GM10266 (cell line): Measurements from ENCODE around the gene UNC13C.

Experiments
- DNase-seq: peaks from one replicate; pipeline ENCODE4 v3.0.0; 2012; ENCODE audit errors: extremely low spot score
- TF ChIP-seq, protein P1 (sequence below): IDR thresholded peaks from 2 replicates; pipeline ENCODE4 v1.5.1; 2012; ENCODE audit warnings: mild to moderate bottlenecking, low read depth; ENCODE audit not compliant: control insufficient read depth, insufficient read depth; ENCODE audit errors: missing control alignments

The UNC13C gene

DNA sequence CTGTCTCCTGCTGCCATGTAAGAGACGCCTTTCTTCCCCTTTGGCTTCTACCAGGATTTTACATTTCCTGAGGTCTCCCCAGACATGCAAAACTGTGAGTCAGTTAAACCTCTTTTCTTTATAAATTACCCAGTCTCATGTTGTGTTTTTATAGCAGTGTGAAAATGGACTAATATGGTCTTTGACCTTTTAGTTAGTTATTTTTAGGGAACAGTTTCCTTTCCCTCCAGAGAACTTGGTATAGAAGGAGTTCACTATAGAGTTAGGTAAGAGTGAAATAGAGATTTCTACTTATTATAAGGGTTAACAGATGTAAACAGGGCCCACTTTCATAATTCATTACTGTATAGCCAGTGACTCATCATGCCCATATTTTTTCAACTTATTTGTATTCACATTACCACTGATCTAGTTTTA, 170.9 kb downstream of the UNC13C start:
- DNase-seq, result no peak
- TF ChIP-seq, protein P1, sequence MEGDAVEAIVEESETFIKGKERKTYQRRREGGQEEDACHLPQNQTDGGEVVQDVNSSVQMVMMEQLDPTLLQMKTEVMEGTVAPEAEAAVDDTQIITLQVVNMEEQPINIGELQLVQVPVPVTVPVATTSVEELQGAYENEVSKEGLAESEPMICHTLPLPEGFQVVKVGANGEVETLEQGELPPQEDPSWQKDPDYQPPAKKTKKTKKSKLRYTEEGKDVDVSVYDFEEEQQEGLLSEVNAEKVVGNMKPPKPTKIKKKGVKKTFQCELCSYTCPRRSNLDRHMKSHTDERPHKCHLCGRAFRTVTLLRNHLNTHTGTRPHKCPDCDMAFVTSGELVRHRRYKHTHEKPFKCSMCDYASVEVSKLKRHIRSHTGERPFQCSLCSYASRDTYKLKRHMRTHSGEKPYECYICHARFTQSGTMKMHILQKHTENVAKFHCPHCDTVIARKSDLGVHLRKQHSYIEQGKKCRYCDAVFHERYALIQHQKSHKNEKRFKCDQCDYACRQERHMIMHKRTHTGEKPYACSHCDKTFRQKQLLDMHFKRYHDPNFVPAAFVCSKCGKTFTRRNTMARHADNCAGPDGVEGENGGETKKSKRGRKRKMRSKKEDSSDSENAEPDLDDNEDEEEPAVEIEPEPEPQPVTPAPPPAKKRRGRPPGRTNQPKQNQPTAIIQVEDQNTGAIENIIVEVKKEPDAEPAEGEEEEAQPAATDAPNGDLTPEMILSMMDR, result no peak

DNA sequence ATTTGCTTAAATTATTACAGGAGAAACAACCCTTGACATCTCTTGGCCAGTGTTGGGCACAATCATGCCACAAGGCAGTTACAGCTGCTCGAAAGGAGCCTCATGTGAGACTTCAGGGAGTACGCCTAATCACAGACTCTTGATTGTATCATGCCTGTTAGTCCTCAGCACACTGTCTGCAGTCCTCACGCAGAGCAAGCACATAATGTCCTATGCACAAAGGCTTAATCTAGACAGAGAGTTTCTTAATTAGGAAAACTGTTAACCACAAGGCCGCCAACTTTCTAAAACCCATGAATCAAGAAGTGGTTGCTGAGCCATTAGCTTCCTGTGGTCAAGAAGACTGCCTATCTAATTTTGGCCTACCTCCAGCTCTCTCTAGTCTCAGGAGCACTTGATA, 172.0 kb downstream of the UNC13C start:
- DNase-seq, result no peak
- TF ChIP-seq, protein P1, result no peak

DNA sequence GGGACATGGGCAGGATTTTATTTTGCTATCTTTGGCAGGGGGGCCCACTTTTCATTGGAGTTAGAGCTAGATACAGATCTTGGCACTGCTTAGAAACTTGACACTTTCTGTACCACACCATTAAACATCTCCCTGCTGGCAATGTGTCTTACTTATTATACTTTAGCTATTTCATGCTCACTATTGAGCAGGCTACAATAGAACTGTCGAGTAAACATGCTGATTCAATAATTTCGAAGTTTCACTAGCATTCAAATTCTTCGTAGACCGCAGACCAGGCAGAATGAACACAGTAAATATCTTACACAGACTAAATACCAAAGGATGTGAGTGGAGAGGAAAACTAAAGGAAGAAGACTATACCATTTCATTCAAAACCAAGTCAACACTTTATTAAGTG, 180.8 kb downstream of the UNC13C start:
- DNase-seq, result no peak
- TF ChIP-seq, protein P1, result no peak

DNA sequence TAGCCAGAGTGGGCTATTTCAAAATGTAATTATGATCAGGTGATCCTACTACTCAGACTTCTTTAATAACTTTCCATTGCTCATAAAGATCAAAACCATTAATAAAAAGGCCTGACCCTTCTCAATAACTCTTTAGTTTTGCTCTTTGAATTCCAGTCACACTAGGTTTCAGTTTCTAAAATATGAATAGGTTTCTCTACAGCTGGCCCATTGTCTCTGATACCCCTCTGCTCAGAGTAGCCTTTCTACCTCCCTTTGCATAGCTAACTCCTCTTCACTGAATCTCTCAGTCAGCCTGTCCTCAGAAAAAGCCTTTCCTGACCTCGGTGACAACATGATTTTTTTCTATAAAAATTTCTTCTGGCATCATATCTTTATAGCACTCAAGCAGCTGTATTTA, 209.1 kb downstream of the UNC13C start:
- TF ChIP-seq, protein P1, result no peak
- DNase-seq, result no peak

DNA sequence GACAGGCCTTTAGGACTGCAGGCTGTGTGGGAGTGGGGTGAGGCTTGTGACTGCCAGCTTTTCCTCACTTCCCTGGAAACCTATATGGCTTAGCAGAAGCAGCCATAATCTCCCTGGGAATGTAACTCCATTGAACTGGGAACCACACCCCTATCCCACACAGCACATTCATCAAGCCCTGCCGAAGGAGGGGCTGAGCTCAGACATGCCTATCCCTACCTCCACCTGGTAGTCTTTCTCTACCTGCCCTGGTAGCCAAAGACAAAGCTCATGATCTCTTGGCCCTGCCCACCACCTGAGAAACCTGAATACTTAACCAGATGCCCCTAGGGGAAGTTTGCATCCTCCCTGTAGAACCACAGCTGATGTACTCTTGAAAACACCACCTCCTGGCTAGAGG, 219.8 kb downstream of the UNC13C start:
- DNase-seq, result no peak

DNA sequence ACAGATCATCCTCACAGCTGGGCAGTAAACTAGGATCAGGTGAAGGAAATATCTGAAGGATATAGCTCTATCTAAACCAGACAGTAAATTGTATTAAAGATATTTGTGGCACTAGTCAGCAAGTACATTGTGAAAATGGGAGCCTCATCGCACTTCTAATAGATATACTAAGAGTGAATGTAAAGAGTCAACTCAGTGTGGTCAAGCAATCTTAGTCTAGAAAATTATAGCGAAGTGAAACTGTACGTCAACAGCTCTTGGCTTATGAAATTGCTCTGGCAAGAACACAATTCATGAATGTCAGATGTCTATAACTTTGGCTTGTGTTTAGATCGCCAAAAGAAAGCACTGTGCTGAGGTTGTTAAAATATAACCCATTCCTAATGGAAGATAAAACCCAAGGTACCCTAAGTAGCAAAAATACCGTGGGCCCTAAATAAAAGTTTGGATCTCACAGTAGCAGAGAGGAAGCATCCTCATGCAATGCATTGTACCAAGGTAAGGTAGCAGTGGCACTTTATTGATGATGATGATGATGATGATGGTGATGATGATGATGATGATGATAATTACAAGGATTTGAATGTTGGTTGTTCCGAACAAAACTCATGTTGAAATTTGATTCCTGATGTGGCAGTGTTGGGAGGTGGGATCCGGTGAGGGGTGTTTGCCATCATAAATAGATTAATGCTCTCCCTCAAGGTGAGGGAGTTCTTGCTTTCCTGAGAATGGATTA, 228.5 kb downstream of the UNC13C start:
- TF ChIP-seq, protein P1, result no peak
- no peak for DNase-seq

More for the DNA sequence above, 219.8 kb downstream of the UNC13C start:
- TF ChIP-seq, protein P1, result no peak

DNA sequence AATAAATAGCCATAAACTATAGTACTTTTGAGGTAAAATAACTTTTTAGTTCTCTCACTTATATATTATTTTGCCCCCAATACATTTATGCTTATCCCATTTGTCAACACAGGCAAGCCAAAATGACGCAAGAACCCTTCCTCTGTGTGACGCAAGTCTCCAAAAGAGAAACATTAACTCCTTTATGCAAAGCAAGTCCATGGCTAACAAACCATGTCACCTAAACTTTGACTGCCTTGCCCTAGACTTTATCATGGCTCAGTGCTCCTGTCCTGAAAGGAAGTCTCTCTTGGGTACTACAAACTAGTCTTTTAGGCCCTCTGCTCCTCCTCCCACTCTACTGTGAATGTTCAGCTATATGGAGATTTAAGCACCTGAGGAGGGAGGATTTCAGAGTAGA, 230.5 kb downstream of the UNC13C start:
- no peak for DNase-seq
- TF ChIP-seq, protein P1, result no peak
